ENCODE results near the gene CIZ1. TPM values are rescaled to one million over a fixed set of nuclear protein-coding genes. Genes with fewer than 3 reads are reported as not detected.

CIZ1 gene
- total and polyA plus RNA-seq, 10 of the 15 experiments (the other 5 are each of a cell fraction or from before 2014, with no cell fraction given): 1.8 to 91.6 (median 35.4) TPM

DNA sequence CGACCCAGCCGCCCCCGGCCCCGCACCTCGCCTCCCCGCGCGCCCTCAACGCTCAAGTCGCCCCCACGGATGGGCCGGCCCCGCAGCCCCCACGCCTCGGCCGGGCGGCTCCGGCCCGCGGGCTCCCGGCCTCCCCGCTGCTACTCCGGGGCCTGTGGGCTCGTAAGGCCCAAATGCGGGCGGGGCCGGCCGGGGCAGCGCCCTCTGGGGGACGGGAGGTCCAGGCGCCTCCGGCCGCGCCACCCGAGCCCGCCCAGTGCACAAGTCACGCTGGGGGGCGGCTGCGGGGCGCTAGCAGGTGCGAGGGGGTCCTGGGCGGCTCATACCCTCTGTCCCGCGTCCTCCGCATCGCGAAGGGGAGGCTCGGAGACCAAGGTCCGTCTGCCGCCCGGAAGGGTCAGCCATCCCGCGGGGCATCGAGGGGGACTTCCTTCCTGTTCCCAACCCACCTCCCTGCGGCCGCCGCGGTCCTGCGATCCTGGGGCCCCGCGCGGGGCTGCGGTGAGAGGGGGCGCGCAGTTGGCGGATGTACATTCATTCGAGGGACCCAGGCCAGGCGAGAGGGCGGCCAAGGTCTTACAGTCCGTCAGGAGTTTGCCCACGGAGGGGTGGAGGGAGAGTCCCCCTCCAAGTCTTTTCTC, at the start of gene CIZ1 (continued):
- TF ChIP-seq, protein P1, sequence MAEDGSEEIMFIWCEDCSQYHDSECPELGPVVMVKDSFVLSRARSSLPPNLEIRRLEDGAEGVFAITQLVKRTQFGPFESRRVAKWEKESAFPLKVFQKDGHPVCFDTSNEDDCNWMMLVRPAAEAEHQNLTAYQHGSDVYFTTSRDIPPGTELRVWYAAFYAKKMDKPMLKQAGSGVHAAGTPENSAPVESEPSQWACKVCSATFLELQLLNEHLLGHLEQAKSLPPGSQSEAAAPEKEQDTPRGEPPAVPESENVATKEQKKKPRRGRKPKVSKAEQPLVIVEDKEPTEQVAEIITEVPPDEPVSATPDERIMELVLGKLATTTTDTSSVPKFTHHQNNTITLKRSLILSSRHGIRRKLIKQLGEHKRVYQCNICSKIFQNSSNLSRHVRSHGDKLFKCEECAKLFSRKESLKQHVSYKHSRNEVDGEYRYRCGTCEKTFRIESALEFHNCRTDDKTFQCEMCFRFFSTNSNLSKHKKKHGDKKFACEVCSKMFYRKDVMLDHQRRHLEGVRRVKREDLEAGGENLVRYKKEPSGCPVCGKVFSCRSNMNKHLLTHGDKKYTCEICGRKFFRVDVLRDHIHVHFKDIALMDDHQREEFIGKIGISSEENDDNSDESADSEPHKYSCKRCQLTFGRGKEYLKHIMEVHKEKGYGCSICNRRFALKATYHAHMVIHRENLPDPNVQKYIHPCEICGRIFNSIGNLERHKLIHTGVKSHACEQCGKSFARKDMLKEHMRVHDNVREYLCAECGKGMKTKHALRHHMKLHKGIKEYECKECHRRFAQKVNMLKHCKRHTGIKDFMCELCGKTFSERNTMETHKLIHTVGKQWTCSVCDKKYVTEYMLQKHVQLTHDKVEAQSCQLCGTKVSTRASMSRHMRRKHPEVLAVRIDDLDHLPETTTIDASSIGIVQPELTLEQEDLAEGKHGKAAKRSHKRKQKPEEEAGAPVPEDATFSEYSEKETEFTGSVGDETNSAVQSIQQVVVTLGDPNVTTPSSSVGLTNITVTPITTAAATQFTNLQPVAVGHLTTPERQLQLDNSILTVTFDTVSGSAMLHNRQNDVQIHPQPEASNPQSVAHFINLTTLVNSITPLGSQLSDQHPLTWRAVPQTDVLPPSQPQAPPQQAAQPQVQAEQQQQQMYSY (CRISPR knock-in tag; IDR thresholded peaks at IDR 0.05): no peak
- TF ChIP-seq BCL11A (IDR thresholded peaks at IDR 0.05; ENCODE audit: low read depth, low read length): no peak
- TF ChIP-seq RCOR1 (conservative IDR thresholded peaks at IDR 0.05; ENCODE audit: low read depth, low read length): no peak
- no peak for TF ChIP-seq KAT2A (conservative IDR thresholded peaks at IDR 0.05; ENCODE audit: control insufficient read depth, low read depth, low read length)
- TF ChIP-seq, protein P2, sequence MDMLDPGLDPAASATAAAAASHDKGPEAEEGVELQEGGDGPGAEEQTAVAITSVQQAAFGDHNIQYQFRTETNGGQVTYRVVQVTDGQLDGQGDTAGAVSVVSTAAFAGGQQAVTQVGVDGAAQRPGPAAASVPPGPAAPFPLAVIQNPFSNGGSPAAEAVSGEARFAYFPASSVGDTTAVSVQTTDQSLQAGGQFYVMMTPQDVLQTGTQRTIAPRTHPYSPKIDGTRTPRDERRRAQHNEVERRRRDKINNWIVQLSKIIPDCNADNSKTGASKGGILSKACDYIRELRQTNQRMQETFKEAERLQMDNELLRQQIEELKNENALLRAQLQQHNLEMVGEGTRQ (IDR thresholded peaks at IDR 0.05; ENCODE audit: borderline replicate concordance, low read depth, low read length): no peak
- TF ChIP-seq, protein P3, sequence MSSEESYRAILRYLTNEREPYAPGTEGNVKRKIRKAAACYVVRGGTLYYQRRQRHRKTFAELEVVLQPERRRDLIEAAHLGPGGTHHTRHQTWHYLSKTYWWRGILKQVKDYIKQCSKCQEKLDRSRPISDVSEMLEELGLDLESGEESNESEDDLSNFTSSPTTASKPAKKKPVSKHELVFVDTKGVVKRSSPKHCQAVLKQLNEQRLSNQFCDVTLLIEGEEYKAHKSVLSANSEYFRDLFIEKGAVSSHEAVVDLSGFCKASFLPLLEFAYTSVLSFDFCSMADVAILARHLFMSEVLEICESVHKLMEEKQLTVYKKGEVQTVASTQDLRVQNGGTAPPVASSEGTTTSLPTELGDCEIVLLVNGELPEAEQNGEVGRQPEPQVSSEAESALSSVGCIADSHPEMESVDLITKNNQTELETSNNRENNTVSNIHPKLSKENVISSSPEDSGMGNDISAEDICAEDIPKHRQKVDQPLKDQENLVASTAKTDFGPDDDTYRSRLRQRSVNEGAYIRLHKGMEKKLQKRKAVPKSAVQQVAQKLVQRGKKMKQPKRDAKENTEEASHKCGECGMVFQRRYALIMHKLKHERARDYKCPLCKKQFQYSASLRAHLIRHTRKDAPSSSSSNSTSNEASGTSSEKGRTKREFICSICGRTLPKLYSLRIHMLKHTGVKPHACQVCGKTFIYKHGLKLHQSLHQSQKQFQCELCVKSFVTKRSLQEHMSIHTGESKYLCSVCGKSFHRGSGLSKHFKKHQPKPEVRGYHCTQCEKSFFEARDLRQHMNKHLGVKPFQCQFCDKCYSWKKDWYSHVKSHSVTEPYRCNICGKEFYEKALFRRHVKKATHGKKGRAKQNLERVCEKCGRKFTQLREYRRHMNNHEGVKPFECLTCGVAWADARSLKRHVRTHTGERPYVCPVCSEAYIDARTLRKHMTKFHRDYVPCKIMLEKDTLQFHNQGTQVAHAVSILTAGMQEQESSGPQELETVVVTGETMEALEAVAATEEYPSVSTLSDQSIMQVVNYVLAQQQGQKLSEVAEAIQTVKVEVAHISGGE (CRISPR knock-in tag; IDR thresholded peaks at IDR 0.05): no peak
- TF ChIP-seq, protein P4, sequence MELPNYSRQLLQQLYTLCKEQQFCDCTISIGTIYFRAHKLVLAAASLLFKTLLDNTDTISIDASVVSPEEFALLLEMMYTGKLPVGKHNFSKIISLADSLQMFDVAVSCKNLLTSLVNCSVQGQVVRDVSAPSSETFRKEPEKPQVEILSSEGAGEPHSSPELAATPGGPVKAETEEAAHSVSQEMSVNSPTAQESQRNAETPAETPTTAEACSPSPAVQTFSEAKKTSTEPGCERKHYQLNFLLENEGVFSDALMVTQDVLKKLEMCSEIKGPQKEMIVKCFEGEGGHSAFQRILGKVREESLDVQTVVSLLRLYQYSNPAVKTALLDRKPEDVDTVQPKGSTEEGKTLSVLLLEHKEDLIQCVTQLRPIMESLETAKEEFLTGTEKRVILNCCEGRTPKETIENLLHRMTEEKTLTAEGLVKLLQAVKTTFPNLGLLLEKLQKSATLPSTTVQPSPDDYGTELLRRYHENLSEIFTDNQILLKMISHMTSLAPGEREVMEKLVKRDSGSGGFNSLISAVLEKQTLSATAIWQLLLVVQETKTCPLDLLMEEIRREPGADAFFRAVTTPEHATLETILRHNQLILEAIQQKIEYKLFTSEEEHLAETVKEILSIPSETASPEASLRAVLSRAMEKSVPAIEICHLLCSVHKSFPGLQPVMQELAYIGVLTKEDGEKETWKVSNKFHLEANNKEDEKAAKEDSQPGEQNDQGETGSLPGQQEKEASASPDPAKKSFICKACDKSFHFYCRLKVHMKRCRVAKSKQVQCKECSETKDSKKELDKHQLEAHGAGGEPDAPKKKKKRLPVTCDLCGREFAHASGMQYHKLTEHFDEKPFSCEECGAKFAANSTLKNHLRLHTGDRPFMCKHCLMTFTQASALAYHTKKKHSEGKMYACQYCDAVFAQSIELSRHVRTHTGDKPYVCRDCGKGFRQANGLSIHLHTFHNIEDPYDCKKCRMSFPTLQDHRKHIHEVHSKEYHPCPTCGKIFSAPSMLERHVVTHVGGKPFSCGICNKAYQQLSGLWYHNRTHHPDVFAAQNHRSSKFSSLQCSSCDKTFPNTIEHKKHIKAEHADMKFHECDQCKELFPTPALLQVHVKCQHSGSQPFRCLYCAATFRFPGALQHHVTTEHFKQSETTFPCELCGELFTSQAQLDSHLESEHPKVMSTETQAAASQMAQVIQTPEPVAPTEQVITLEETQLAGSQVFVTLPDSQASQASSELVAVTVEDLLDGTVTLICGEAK (IDR thresholded peaks at IDR 0.05; ENCODE audit: borderline replicate concordance): no peak; the same call in 1 of the 2 replicates
- no peak for TF ChIP-seq TARDBP (IDR thresholded peaks at IDR 0.05; ENCODE audit: borderline replicate concordance)
- TF ChIP-seq FOXM1 (IDR thresholded peaks at IDR 0.05; ENCODE audit: low read depth, low read length): no peak
- no peak for TF ChIP-seq SMAD1 (IDR thresholded peaks at IDR 0.05; ENCODE audit: low read depth, partially characterized antibody)
- TF ChIP-seq ZBED1 (IDR thresholded peaks at IDR 0.05; ENCODE audit: borderline replicate concordance): no peak
- TF ChIP-seq, protein P5, sequence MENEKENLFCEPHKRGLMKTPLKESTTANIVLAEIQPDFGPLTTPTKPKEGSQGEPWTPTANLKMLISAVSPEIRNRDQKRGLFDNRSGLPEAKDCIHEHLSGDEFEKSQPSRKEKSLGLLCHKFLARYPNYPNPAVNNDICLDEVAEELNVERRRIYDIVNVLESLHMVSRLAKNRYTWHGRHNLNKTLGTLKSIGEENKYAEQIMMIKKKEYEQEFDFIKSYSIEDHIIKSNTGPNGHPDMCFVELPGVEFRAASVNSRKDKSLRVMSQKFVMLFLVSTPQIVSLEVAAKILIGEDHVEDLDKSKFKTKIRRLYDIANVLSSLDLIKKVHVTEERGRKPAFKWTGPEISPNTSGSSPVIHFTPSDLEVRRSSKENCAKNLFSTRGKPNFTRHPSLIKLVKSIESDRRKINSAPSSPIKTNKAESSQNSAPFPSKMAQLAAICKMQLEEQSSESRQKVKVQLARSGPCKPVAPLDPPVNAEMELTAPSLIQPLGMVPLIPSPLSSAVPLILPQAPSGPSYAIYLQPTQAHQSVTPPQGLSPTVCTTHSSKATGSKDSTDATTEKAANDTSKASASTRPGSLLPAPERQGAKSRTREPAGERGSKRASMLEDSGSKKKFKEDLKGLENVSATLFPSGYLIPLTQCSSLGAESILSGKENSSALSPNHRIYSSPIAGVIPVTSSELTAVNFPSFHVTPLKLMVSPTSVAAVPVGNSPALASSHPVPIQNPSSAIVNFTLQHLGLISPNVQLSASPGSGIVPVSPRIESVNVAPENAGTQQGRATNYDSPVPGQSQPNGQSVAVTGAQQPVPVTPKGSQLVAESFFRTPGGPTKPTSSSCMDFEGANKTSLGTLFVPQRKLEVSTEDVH (IDR thresholded peaks at IDR 0.05; ENCODE audit: low read depth, partially characterized antibody): no peak
- no peak for TF ChIP-seq ZNF384 (IDR thresholded peaks at IDR 0.05; ENCODE audit: borderline replicate concordance, low read depth, low read length)
